ENCODE data around the gene LCN9.

- TF ChIP-seq CTCF (IDR thresholded peaks at IDR 0.05; ENCODE audit: insufficient read depth, low read length): no peak
- TF ChIP-seq POLR2AphosphoS5 (IDR thresholded peaks at IDR 0.05; ENCODE audit: low read depth): no peak
- TF ChIP-seq REST (IDR thresholded peaks at IDR 0.05; ENCODE audit: insufficient replicate concordance, low read depth): no peak
- TF ChIP-seq GABPA (IDR thresholded peaks at IDR 0.05; ENCODE audit: low read depth): no peak
Observed at GRCh38 chr9:135670721-135671590, 7.8 kb downstream of the LCN9 start.

Data from HL-60 (cell line).